Mesenchymal stem cell (in vitro differentiated cells and primary cell): ENCODE results near the gene CHCHD3.

Experiments
- DNase-seq: peaks from one replicate; pipeline ENCODE4 v3.0.0-alpha.2; 2013
- H2AFZ ChIP-seq: one replicate; pipeline ENCODE4 v1.6.1; 2013; ENCODE audit warnings: low read depth, mild to moderate bottlenecking, control low read depth, inconsistent platforms, low read length, moderate library complexity
- H2AK5ac ChIP-seq: 2 replicates; pipeline ENCODE4 v1.6.1; 2013; ENCODE audit warnings: low read length, moderate library complexity, mild to moderate bottlenecking, inconsistent platforms; ENCODE audit not compliant: severe bottlenecking
- H2BK120ac ChIP-seq: one replicate; pipeline ENCODE4 v1.6.1; 2013; ENCODE audit warnings: low read depth, mild to moderate bottlenecking, inconsistent platforms, low read length, moderate library complexity
- H2BK12ac ChIP-seq, 2 experiments: one replicate each; pipeline ENCODE4 v1.6.1; 2013; ENCODE audit warnings: inconsistent platforms in 2 of 2, low read length in 2 of 2, mild to moderate bottlenecking in 2 of 2, moderate library complexity in 2 of 2, control low read depth in 1 of 2
- H2BK15ac ChIP-seq: one replicate; pipeline ENCODE4 v1.6.1; 2013; ENCODE audit warnings: mild to moderate bottlenecking, low read depth, inconsistent platforms; ENCODE audit not compliant: poor library complexity, severe bottlenecking
- H2BK5ac ChIP-seq: 2 replicates; pipeline ENCODE4 v1.6.1; 2013; ENCODE audit warnings: low read depth, mild to moderate bottlenecking, low read length, control low read depth, inconsistent platforms; ENCODE audit not compliant: poor library complexity, severe bottlenecking
- H3K14ac ChIP-seq, 2 experiments: one replicate each; pipeline ENCODE4 v1.6.1; 2013; ENCODE audit warnings: inconsistent platforms in 2 of 2, low read length in 2 of 2, control low read depth in 1 of 2, mild to moderate bottlenecking in 1 of 2, moderate library complexity in 1 of 2
- H3K18ac ChIP-seq, 2 experiments: one replicate each; pipeline ENCODE4 v1.6.1; 2013; ENCODE audit warnings: inconsistent platforms in 2 of 2, low read length in 2 of 2, control low read depth in 1 of 2, low read depth in 1 of 2, mild to moderate bottlenecking in 1 of 2
- H3K23ac ChIP-seq, 2 experiments: one replicate each; pipeline ENCODE4 v1.6.1; 2013; ENCODE audit warnings: inconsistent platforms in 2 of 2, low read length in 2 of 2, mild to moderate bottlenecking in 2 of 2, moderate library complexity in 2 of 2, control low read depth in 1 of 2
- H3K27ac ChIP-seq: 2 replicates; pipeline ENCODE4 v1.5.1; 2013; ENCODE audit warnings: mild to moderate bottlenecking, moderate library complexity, low read length, control low read depth, inconsistent platforms; ENCODE audit not compliant: poor library complexity, severe bottlenecking
- H3K27me3 ChIP-seq, 2 experiments: 2 replicates each; pipeline versions ENCODE4 v1.6.1 to v1.7.0; 2013; ENCODE audit warnings: low read length in 2 of 2, mild to moderate bottlenecking in 2 of 2, moderate library complexity in 2 of 2, control low read depth in 1 of 2, inconsistent platforms in 1 of 2; ENCODE audit not compliant: control insufficient read depth in 1 of 2, insufficient read depth in 1 of 2
- H3K36me3 ChIP-seq, 2 experiments: 2 replicates each; pipeline versions ENCODE4 v1.6.1 to v1.7.0; 2013; ENCODE audit warnings: low read length in 2 of 2, control low read depth in 1 of 2, inconsistent platforms in 1 of 2, low read depth in 1 of 2, mild to moderate bottlenecking in 1 of 2; ENCODE audit not compliant: insufficient read depth in 2 of 2, control insufficient read depth in 1 of 2
- H3K4ac ChIP-seq, 2 experiments: one replicate each; pipeline ENCODE4 v1.6.1; 2013; ENCODE audit warnings: inconsistent platforms in 2 of 2, low read length in 2 of 2, mild to moderate bottlenecking in 2 of 2, moderate library complexity in 2 of 2, control low read depth in 1 of 2, low read depth in 1 of 2
- H3K4me1 ChIP-seq: 2 replicates; pipeline ENCODE4 v1.6.1; 2013; ENCODE audit warnings: low read depth, low read length, control low read depth; ENCODE audit not compliant: control insufficient read depth, insufficient read depth
- H3K4me2 ChIP-seq: 2 replicates; pipeline ENCODE4 v1.6.1; 2013; ENCODE audit warnings: low read length, mild to moderate bottlenecking, inconsistent platforms; ENCODE audit not compliant: poor library complexity, severe bottlenecking
- H3K4me3 ChIP-seq, 2 experiments: 2 replicates each; pipeline versions ENCODE4 v1.5.1 to v1.7.0; 2013; ENCODE audit warnings: low read length in 2 of 2, mild to moderate bottlenecking in 2 of 2, control low read depth in 1 of 2, low read depth in 1 of 2; ENCODE audit not compliant: insufficient read depth in 1 of 2
- H3K79me1 ChIP-seq: replicated peaks from 2 replicates; pipeline ENCODE4 v1.6.1; 2013; ENCODE audit warnings: mild to moderate bottlenecking, control low read depth, low read length, inconsistent platforms; ENCODE audit not compliant: poor library complexity, severe bottlenecking
- H3K9ac ChIP-seq: 2 replicates; pipeline ENCODE4 v1.7.0; 2013; ENCODE audit warnings: mild to moderate bottlenecking, low read length, moderate library complexity
- H3K9me3 ChIP-seq: 2 replicates; pipeline ENCODE4 v1.7.0; 2013; ENCODE audit warnings: mild to moderate bottlenecking, low read length; ENCODE audit not compliant: control insufficient read depth
- H4K8ac ChIP-seq: one replicate; pipeline ENCODE4 v1.6.1; 2013; ENCODE audit warnings: inconsistent platforms, mild to moderate bottlenecking, low read length, moderate library complexity
- H4K91ac ChIP-seq: one replicate; pipeline ENCODE4 v1.6.1; 2013; ENCODE audit warnings: mild to moderate bottlenecking, low read length, inconsistent platforms
- WGBS: methylation state at CpG from one replicate; pipeline ENCODE4 v1.1.7; 2013; ENCODE audit warnings: mixed read lengths; 5-methylcytosine and 5-hydroxymethylcytosine counted together

CHCHD3 gene

GRCh38 chr7:132768099-132768498, 313.8 kb downstream of the CHCHD3 start:
- Histone ChIP-seq H2BK120ac (no peak overlapping the region), H2AK5ac (no peak overlapping the region), H3K9ac (no peak overlapping the region), H3K4me2 (no peak overlapping the region), H3K27me3 (peaks cover 0 to 7% of the 10 kb centered on the region in 2 experiments), H2BK5ac (no peak overlapping the region), H3K4me1 (no peaks in the 10 kb centered on the region), H2BK15ac (no peak overlapping the region), H2AFZ (no peak overlapping the region), H3K4ac (no peak overlapping the region), H2BK12ac (no peak overlapping the region), H4K91ac (no peak overlapping the region), H3K18ac (no peak overlapping the region), H3K79me1 (no peaks in the 10 kb centered on the region), H3K4me3 (no peak overlapping the region), H3K14ac (no peak overlapping the region), H3K27ac (no peak overlapping the region), H3K9me3 (peaks cover 7% of the 10 kb centered on the region), H3K23ac (no peak overlapping the region), H3K36me3 (no peaks in the 10 kb centered on the region), H4K8ac (no peak overlapping the region)
- no peak for DNase-seq
- WGBS: 62% methylated on average over 3 of the region's 3 CpGs

- H3K4me2 ChIP-seq: no peak overlapping the region
- H3K4ac ChIP-seq: no peak overlapping the region
- no peak overlapping the region for H2BK12ac ChIP-seq
- no peak overlapping the region for H2BK15ac ChIP-seq
- no peak overlapping the region for H3K27ac ChIP-seq
- DNase-seq: no peak
- WGBS: 88% methylated on average over 5 of the region's 5 CpGs
- no peak overlapping the region for H2BK5ac ChIP-seq
- no peak overlapping the region for H3K23ac ChIP-seq
- H3K36me3 ChIP-seq: no peaks in the 10 kb centered on the region
- no peaks in the 10 kb centered on the region for H3K79me1 ChIP-seq
- H3K27me3 ChIP-seq: peaks cover 4 to 10% of the 10 kb centered on the region in 2 experiments
- H3K4me1 ChIP-seq: no peaks in the 10 kb centered on the region
- no peak overlapping the region for H3K9ac ChIP-seq
- H2BK120ac ChIP-seq: no peak overlapping the region
- H2AFZ ChIP-seq: no peak overlapping the region
- peaks cover 7% of the 10 kb centered on the region for H3K9me3 ChIP-seq
- H3K14ac ChIP-seq: no peak overlapping the region
- H4K91ac ChIP-seq: no peak overlapping the region
- H2AK5ac ChIP-seq: no peak overlapping the region
- no peak overlapping the region for H3K18ac ChIP-seq
- no peak overlapping the region for H4K8ac ChIP-seq
- H3K4me3 ChIP-seq: no peak overlapping the region
Observed at GRCh38 chr7:132767378-132767777, 314.5 kb downstream of the CHCHD3 start.

GRCh38 chr7:132766660-132767059, 315.2 kb downstream of the CHCHD3 start:
- no peaks in the 10 kb centered on the region for H3K79me1 ChIP-seq
- no peak overlapping the region for H2AK5ac ChIP-seq
- H4K8ac ChIP-seq: no peak overlapping the region
- no peak overlapping the region for H3K14ac ChIP-seq
- no peak overlapping the region for H3K9ac ChIP-seq
- no peak overlapping the region for H3K4ac ChIP-seq
- H3K36me3 ChIP-seq: no peaks in the 10 kb centered on the region
- no peak overlapping the region for H2AFZ ChIP-seq
- no peak overlapping the region for H3K4me2 ChIP-seq
- H2BK5ac ChIP-seq: no peak overlapping the region
- H3K4me3 ChIP-seq: no peak overlapping the region
- no peak overlapping the region for H3K27ac ChIP-seq
- H2BK120ac ChIP-seq: no peak overlapping the region
- no peak overlapping the region for H3K23ac ChIP-seq
- peaks cover 4 to 10% of the 10 kb centered on the region in 2 experiments for H3K27me3 ChIP-seq
- H2BK12ac ChIP-seq: no peak overlapping the region
- 47% methylated on average over 1 of the region's 1 CpG for WGBS
- no peak overlapping the region for H3K18ac ChIP-seq
- peaks cover 7% of the 10 kb centered on the region for H3K9me3 ChIP-seq
- no peak overlapping the region for H2BK15ac ChIP-seq
- no peaks in the 10 kb centered on the region for H3K4me1 ChIP-seq
- no peak overlapping the region for H4K91ac ChIP-seq
- DNase-seq: no peak

DNA sequence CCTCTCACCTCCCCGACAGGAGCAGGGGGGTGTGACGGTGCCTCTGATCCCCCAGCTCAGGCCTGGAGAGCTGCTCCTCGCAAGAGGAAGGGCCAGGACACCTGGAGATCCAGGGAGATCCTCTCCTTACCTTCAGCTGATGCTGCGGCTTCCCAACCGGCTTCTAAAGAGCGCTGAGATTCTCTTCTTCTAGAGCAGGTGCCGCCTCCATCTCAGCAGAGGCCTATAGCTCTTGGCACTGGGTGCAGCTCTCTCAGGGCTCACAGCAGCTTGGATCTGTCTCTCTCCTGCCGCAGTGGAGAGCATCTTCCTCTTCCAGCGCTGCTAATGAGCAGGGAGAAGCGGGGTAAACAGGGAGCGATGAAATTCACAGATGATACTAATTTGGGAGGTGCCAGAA, 316.0 kb downstream of the CHCHD3 start:
- H3K4ac ChIP-seq: no peak overlapping the region
- H2BK15ac ChIP-seq: no peak overlapping the region
- H2AFZ ChIP-seq: no peak overlapping the region
- H3K4me1 ChIP-seq: no peaks in the 10 kb centered on the region
- no peak overlapping the region for H3K4me3 ChIP-seq
- no peak overlapping the region for H3K27ac ChIP-seq
- no peak overlapping the region for H4K8ac ChIP-seq
- H2AK5ac ChIP-seq: no peak overlapping the region
- no peak overlapping the region for H3K18ac ChIP-seq
- no peak for DNase-seq
- H3K9me3 ChIP-seq: peaks cover 7% of the 10 kb centered on the region
- no peak overlapping the region for H3K4me2 ChIP-seq
- H2BK120ac ChIP-seq: no peak overlapping the region
- no peak overlapping the region for H3K14ac ChIP-seq
- H2BK5ac ChIP-seq: no peak overlapping the region
- no peaks in the 10 kb centered on the region for H3K79me1 ChIP-seq
- H3K27me3 ChIP-seq: peaks cover 8 to 10% of the 10 kb centered on the region in 2 experiments
- H2BK12ac ChIP-seq: no peak overlapping the region
- H4K91ac ChIP-seq: no peak overlapping the region
- H3K23ac ChIP-seq: no peak overlapping the region
- H3K36me3 ChIP-seq: no peaks in the 10 kb centered on the region
- no peak overlapping the region for H3K9ac ChIP-seq
- 86% methylated on average over 11 of the region's 11 CpGs for WGBS
